ENCODE results near the gene CAMTA1.

Gene CAMTA1

GRCh38 chr1:7287013-7287412 lies 501.8 kb downstream of the CAMTA1 start:
- ChIA-PET CTCF (interaction anchor here (0.7 kb wide), 1 partner anchor 16 kb away, joined by 3 read pairs; no protein-coding TSS in a partner anchor), POLR2A (ENCODE audit: low non-redundant PET) (no interaction called here)
- no peak overlapping the region for H3K27ac ChIP-seq
- TF ChIP-seq, protein P1, sequence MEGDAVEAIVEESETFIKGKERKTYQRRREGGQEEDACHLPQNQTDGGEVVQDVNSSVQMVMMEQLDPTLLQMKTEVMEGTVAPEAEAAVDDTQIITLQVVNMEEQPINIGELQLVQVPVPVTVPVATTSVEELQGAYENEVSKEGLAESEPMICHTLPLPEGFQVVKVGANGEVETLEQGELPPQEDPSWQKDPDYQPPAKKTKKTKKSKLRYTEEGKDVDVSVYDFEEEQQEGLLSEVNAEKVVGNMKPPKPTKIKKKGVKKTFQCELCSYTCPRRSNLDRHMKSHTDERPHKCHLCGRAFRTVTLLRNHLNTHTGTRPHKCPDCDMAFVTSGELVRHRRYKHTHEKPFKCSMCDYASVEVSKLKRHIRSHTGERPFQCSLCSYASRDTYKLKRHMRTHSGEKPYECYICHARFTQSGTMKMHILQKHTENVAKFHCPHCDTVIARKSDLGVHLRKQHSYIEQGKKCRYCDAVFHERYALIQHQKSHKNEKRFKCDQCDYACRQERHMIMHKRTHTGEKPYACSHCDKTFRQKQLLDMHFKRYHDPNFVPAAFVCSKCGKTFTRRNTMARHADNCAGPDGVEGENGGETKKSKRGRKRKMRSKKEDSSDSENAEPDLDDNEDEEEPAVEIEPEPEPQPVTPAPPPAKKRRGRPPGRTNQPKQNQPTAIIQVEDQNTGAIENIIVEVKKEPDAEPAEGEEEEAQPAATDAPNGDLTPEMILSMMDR (conservative IDR thresholded peaks at IDR 0.05; ENCODE audit: low read depth): no peak
- DNase-seq (ENCODE audit: low spot score): no peak

DNA sequence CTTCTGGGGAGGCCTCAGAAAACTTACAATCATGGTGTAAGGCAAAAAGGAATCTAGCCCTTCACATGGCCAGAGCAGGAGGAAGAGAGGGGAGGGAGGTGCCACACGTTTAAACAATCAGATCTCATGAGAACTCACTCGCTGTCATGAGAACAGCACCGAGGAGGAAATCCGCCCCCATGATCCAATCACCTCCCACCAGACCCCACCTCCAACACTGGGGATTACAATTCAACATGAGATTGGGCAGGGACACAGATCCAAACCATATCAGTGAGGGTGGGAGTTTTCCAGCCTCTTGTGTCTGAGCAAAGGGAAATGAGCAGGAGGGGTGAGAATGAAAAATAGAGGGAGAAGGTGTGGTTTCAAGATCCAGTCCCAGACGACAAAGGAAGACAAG lies 503.7 kb downstream of the CAMTA1 start:
- ChIA-PET CTCF (no interaction called here), POLR2A (ENCODE audit: low non-redundant PET) (no interaction called here)
- no peak overlapping the region for H3K27ac ChIP-seq
- no peak for DNase-seq (ENCODE audit: low spot score)
- TF ChIP-seq, protein P1 (conservative IDR thresholded peaks at IDR 0.05; ENCODE audit: low read depth): no peak

DNA sequence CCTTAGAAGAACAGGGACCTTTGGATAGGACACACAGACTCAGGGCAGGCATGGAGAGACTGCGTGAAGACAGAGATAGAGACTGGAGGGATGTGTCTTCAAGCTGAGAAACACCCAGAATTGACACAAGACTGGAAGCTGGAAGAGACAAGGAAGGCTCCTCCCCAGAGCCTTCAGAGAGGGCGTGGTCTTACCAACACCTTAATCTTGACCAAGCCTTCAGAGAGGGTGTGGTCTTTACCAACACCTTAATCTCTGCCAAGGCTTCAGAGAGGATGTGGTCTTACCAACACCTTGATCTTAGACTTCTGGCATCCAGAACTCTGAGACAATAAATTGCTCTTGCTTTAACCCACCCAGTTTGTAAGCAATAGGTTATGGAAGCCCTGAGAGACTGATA lies 504.4 kb downstream of the CAMTA1 start:
- ChIA-PET CTCF (no interaction called here), POLR2A (ENCODE audit: low non-redundant PET) (no interaction called here)
- no peak for DNase-seq (ENCODE audit: low spot score)
- H3K27ac ChIP-seq: no peak overlapping the region
- TF ChIP-seq, protein P1 (conservative IDR thresholded peaks at IDR 0.05; ENCODE audit: low read depth): no peak

DNA sequence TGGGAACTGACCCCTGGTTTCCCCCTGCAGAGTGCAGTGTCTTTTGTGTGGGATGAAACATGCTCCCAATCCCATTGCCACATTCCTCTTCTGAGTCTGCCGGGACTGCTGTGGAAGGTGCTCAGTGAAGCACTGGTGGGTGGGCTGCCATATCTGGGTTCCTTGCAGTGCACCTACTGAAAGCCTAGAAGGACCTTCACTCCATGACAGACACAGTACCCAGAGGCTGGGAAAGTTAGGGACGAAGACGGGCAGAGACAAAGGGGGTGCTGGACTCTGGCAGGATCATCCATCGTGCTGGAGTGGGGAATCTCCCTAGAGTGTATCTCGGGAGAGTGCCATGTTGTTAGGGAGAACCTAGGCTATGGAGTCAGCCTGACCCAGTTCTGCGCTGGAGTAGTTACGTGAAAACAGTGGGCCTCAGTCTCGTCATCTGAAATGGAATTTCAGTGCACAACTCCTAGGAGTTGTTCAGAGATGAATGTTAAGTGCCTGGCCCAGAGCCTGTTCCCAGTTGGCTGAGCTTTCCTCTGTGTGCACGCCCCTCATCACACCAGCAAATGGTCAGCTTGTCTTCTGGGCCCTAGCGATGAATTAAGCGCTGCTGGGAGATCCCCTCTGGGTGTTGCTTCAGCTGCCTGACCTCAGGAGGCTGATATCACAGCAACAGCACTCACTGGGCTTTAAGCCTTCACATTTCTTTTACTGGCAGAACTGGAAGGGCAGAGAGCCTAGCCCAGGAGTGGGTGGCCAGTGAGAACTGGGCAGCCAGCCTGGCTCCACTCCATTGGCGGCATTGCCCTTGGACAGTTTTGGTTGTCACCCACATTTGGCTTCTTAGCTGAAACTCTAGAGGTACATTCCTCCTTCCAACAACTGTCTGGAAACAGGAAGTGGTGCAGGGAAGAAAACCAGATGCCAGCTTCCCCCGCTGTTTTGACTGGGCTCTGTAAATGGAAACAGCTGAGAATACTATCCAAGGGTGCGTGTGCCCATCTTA lies 506.0 kb downstream of the CAMTA1 start:
- TF ChIP-seq, protein P1 (conservative IDR thresholded peaks at IDR 0.05; ENCODE audit: low read depth): no peak
- ChIA-PET CTCF (no interaction called here), POLR2A (ENCODE audit: low non-redundant PET) (no interaction called here)
- DNase-seq (ENCODE audit: low spot score): no peak
- peak overlapping the region; percentile 25; the same call in 1 of the 2 replicates for H3K27ac ChIP-seq

- no peak for DNase-seq (ENCODE audit: low spot score)
- no peak overlapping the region for H3K27ac ChIP-seq
- ChIA-PET CTCF (no interaction called here), POLR2A (ENCODE audit: low non-redundant PET) (no interaction called here)
- TF ChIP-seq, protein P1 (conservative IDR thresholded peaks at IDR 0.05; ENCODE audit: low read depth): no peak
These were observed 506.9 kb downstream of the CAMTA1 start for GRCh38 chr1:7292036-7292681.

GRCh38 chr1:7292714-7293419 lies 507.6 kb downstream of the CAMTA1 start:
- ChIA-PET POLR2A (ENCODE audit: low non-redundant PET) (no interaction called here), CTCF (no interaction called here)
- TF ChIP-seq, protein P1 (conservative IDR thresholded peaks at IDR 0.05; ENCODE audit: low read depth): no peak
- H3K27ac ChIP-seq: no peak overlapping the region
- no peak for DNase-seq (ENCODE audit: low spot score)
